ENCODE results near the gene ATP6V1G2.

DNA sequence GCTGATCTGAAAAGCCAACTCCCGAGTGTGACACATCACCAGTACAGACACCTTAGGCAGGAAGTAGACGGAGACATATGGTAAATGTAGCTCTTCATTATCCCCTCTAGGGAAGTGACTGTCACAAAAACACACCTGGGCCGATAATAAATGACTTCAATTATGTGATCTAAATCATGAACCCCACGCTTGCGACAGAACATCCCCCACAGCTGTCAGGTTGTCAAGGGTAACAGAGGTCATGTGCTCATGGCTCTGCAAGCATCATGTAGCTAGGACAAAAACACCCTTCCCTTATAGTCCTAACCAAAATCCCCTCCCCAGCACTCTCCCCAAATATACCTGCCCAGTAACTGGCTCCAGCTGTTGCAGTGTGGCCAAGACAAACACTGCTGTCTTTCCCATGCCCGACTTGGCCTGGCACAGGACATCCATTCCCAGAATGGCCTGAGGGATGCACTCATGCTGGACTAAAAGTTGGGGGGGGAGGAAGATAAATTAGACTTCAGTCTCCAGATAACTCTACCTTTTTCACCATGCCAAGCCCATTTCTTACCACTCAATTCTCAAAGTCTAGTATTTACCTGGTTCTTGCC is 7.5 kb downstream of the ATP6V1G2 start:
- TF ChIP-seq CTCF (IDR thresholded peaks at IDR 0.05; ENCODE audit: poor library complexity, severe bottlenecking): no peak
- no peak for TF ChIP-seq SMC3 (conservative IDR thresholded peaks at IDR 0.05; ENCODE audit: poor library complexity)
- no peak for TF ChIP-seq MXI1 (conservative IDR thresholded peaks at IDR 0.05; ENCODE audit: poor library complexity, severe bottlenecking)
- no peak for TF ChIP-seq TAF1 (IDR thresholded peaks at IDR 0.05; ENCODE audit: low read depth)
- no peak for TF ChIP-seq EZH2 (IDR thresholded peaks at IDR 0.05; ENCODE audit: borderline replicate concordance, insufficient read depth, low read length, poor library complexity, severe bottlenecking)
- TF ChIP-seq EP300 (conservative IDR thresholded peaks at IDR 0.05; ENCODE audit: poor library complexity, severe bottlenecking): no peak
- no peak for TF ChIP-seq POLR2AphosphoS5 (IDR thresholded peaks at IDR 0.05)
- no peak for TF ChIP-seq RAD21 (conservative IDR thresholded peaks at IDR 0.05)
- no peak for TF ChIP-seq REST (IDR thresholded peaks at IDR 0.05; ENCODE audit: borderline replicate concordance)

Measured in neural cell (in vitro differentiated cells).